Peyer's patch (tissue), 4 donors: ENCODE measurements around the gene SLC1A2. TPM values are rescaled to one million over a fixed set of nuclear protein-coding genes. Genes with fewer than 3 reads are reported as not detected.

Source experiments
- DNase-seq, 3 donors: peaks; one replicate each; pipeline ENCODE4 v3.0.0-alpha.2; 2017 to 2019
- H3K27ac ChIP-seq, 4 donors: fragments of 200-600 bp; sonication (generic); one replicate each; pipeline ENCODE4 v1.5.1; 2016 to 2019
- H3K27me3 ChIP-seq, 2 donors: fragments of 200-600 bp; sonication (generic); one replicate each; pipeline ENCODE4 v1.5.1; 2019
- H3K36me3 ChIP-seq, 3 donors: fragments of 200-600 bp; sonication (generic); one replicate each; pipeline ENCODE4 v1.5.1; 2016 to 2019
- H3K4me1 ChIP-seq, 4 donors: fragments of 200-600 bp; sonication (generic); one replicate each; pipeline ENCODE4 v1.5.1; 2016 to 2019
- H3K4me3 ChIP-seq, 4 donors: fragments of 200-600 bp; sonication (generic); 1 replicate in 3 of 4; 2 replicates in 1 of 4; pipeline ENCODE4 v1.5.1; 2016 to 2019; ENCODE audit warnings: mild to moderate bottlenecking in 1 of 4
- H3K9me3 ChIP-seq, 4 donors: fragments of 200-600 bp; sonication (generic); one replicate each; pipeline ENCODE4 v1.5.1; 2016 to 2019; ENCODE audit warnings: mild to moderate bottlenecking in 1 of 4
- POLR2A ChIP-seq, 2 donors: fragments of 450-650 bp; IDR thresholded peaks; one replicate each; pipeline ENCODE4 v1.5.1; 2017; ENCODE audit warnings: antibody characterized with exemption in 2 of 2, mild to moderate bottlenecking in 2 of 2, moderate library complexity in 2 of 2
- total RNA-seq, 4 donors: library from RNA; depleted of rRNA; stranded (reverse); fragments of >200 nt; gene quantifications; one replicate each; pipeline ENCODE4 v1.1.0, GENCODE V29; 2016
- TF ChIP-seq, protein P1 (sequence below), 6 experiments: fragments of 450-650 bp in 4 of 6; fragments of 200-600 bp in 2 of 6; sonication (generic) in 1 of 6; IDR thresholded peaks; one replicate each; pipeline ENCODE4 v1.5.1; 2017 to 2019; ENCODE audit warnings: antibody characterized with exemption in 6 of 6, mild to moderate bottlenecking in 3 of 6, moderate library complexity in 1 of 6

The SLC1A2 gene
- total RNA-seq, 4 donors from 2014 or later, result 0.38 to 1.1 TPM; not detected in 2

DNA sequence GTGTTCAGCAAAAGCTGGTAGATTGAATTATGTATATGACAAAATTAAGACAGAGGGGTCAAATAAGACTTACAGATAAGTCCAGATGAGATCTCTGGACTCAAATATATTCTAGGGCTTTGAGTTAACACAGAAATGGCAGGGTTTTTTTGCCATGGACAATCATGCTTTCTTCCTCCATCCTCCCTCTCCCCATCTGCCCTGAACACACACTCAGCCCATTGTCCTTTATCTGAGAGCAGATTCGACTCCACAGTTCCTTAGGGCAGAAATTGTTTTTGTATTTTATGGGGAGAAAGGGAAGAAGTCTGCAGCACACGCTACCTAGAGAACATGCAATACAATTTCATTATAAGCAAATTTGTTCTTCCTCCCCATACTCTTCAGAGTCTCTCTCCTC, 86.8 kb downstream of the SLC1A2 start:
- H3K27me3 ChIP-seq, result no peaks in the 10 kb centered on the region
- no peaks in the 10 kb centered on the region for H3K9me3 ChIP-seq
- no peak overlapping the region for H3K27ac ChIP-seq
- no peak for DNase-seq
- no peak overlapping the region for H3K4me3 ChIP-seq
- H3K36me3 ChIP-seq, result no peaks in the 10 kb centered on the region
- no peak for TF ChIP-seq POLR2A (IDR thresholded peaks at IDR 0.05)
- TF ChIP-seq, protein P1, sequence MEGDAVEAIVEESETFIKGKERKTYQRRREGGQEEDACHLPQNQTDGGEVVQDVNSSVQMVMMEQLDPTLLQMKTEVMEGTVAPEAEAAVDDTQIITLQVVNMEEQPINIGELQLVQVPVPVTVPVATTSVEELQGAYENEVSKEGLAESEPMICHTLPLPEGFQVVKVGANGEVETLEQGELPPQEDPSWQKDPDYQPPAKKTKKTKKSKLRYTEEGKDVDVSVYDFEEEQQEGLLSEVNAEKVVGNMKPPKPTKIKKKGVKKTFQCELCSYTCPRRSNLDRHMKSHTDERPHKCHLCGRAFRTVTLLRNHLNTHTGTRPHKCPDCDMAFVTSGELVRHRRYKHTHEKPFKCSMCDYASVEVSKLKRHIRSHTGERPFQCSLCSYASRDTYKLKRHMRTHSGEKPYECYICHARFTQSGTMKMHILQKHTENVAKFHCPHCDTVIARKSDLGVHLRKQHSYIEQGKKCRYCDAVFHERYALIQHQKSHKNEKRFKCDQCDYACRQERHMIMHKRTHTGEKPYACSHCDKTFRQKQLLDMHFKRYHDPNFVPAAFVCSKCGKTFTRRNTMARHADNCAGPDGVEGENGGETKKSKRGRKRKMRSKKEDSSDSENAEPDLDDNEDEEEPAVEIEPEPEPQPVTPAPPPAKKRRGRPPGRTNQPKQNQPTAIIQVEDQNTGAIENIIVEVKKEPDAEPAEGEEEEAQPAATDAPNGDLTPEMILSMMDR (IDR thresholded peaks at IDR 0.05), result no peak
- H3K4me1 ChIP-seq, result peaks cover 0 to 5% (median 2%) of the 10 kb centered on the region in 4 donors

DNA sequence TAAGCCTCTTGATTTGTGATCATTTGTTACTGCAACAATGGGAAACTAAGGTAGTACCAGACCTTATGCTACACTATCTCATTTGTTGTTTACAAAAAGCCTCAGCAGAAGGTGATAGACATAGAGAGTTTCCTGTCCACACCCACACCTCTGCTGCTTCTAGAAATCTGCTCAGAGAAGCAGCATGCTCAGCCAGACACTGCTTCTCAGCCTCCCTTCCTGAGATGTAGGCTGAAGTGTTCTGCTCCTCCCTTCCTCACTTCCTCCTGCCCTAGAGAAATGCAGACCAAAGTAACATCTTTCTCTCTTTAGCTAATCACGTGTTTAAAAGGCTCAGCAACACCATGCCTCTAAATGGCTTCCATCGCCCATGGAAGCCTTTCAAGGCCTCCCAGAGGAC, 88.4 kb downstream of the SLC1A2 start:
- peak in 2 of 3 donors; percentile 54 to 69 for DNase-seq
- peak overlapping the region in 2 of 4 donors; percentile 29 to 54 for H3K27ac ChIP-seq
- H3K4me1 ChIP-seq, result peaks cover 0 to 5% (median 2%) of the 10 kb centered on the region in 4 donors
- H3K36me3 ChIP-seq, result no peaks in the 10 kb centered on the region
- H3K27me3 ChIP-seq, result no peaks in the 10 kb centered on the region
- TF ChIP-seq, protein P1 (IDR thresholded peaks at IDR 0.05), result no peak
- no peak for TF ChIP-seq POLR2A (IDR thresholded peaks at IDR 0.05)
- H3K4me3 ChIP-seq, result no peak overlapping the region
- no peaks in the 10 kb centered on the region for H3K9me3 ChIP-seq

DNA sequence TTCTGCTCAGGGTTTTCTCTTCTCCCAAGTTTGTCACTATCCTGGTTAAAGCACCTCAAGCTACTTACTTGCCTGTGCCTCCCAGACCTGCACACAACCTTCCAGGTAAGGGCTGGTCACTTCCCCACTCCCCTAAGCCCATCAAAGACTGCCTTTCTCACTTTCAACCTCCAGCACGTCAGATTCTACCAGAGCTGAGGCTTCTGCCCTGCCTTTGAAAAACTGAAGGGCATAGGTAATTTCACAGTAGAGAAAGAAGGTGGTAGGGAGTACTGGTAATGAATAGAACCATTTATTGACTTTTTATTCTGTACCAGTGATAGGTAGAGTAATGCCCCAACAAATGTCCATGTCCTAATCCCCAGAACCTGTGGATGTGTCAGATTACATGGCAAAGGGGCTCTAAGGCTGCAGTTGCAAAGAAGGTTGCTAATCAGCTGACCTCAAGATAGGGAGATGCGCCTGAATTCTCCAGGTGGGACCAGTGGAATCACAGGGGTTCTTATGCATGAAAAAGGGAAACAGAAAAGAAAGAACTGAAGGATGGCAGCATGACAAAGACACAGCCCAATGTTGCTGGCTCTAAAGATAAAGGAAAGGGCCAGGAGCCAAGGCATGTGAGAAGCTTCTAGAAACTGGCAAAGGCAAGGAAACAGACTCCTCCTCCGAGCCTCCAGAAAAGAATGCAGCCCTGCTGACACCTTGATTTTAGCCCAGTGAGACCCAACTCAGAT, 89.0 kb downstream of the SLC1A2 start:
- Histone ChIP-seq H3K36me3 (no peaks in the 10 kb centered on the region), H3K9me3 (no peaks in the 10 kb centered on the region), H3K4me3 (no peak overlapping the region), H3K27ac (peak overlapping the region in 2 of 4 donors; percentile 29 to 54), H3K27me3 (no peaks in the 10 kb centered on the region), H3K4me1 (peaks cover 0 to 5% (median 2%) of the 10 kb centered on the region in 4 donors)
- no peak for DNase-seq
- TF ChIP-seq, protein P1 (IDR thresholded peaks at IDR 0.05), result no peak
- no peak for TF ChIP-seq POLR2A (IDR thresholded peaks at IDR 0.05)

DNA sequence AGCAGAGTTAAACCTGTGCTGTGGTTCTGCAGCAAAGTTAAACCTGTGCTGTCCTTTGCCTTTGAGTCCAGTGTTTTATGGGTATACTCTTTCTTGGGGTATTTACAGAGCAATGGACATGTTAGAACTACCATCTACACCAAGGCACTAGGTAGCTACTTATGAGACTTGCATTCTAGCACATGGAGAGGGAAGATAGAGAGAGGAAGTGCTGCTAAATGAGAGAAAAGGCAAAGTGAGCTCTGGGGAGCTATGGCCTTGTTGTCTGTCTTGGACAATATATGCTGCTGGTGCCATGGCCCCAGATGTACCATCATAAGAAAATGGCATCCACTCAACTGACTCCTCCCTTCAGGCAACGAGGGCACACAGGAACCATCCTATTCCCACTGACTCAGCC, 91.5 kb downstream of the SLC1A2 start:
- H3K27ac ChIP-seq, result no peak overlapping the region
- no peaks in the 10 kb centered on the region for H3K36me3 ChIP-seq
- H3K27me3 ChIP-seq, result no peaks in the 10 kb centered on the region
- TF ChIP-seq POLR2A (IDR thresholded peaks at IDR 0.05), result no peak
- TF ChIP-seq, protein P1 (IDR thresholded peaks at IDR 0.05), result no peak
- no peaks in the 10 kb centered on the region for H3K9me3 ChIP-seq
- H3K4me1 ChIP-seq, result peaks cover 0 to 4% (median 0%) of the 10 kb centered on the region in 4 donors
- H3K4me3 ChIP-seq, result no peak overlapping the region
- DNase-seq, result no peak

DNA sequence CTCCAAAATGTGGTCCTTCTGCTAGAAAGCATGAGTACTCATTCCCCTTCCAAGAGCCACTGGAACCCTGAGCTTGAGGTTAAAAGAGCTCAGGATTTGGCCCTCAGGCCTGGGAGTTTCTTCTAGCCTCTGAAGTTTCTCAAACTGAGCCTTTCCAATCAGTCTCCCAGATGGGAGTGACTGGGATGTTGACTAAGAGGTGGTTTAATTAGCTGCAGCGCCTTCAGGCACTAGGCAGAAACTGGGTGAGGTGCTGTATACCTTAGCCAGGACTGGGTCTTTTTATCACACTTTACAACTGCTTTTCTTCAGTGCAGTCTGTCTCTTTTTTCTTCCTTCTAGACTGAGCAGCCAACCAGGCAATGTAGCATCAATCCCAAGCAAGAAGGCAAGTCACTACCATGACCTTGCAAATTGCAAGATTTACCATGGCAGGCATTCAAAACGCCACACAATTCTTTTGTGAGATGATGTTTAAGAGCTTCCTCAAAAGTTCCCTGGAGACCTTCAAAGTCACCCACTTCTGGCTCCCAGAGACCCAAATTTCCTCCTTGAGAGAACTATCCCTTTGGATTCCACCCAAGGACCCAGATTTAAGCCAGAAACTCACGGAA, 93.0 kb downstream of the SLC1A2 start:
- no peaks in the 10 kb centered on the region for H3K9me3 ChIP-seq
- no peak overlapping the region for H3K4me3 ChIP-seq
- H3K36me3 ChIP-seq, result no peaks in the 10 kb centered on the region
- no peaks in the 10 kb centered on the region for H3K27me3 ChIP-seq
- no peak for DNase-seq
- peaks cover 0 to 3% (median 0%) of the 10 kb centered on the region in 4 donors for H3K4me1 ChIP-seq
- H3K27ac ChIP-seq, result peak overlapping the region in 1 of 4 donors; percentile 50
- TF ChIP-seq POLR2A (IDR thresholded peaks at IDR 0.05), result no peak
- TF ChIP-seq, protein P1 (IDR thresholded peaks at IDR 0.05), result no peak
